Measurements from ENCODE around the gene UBE2V1.
"Not testable (repeated sequence)": the region's sequence is repeated elsewhere in the genome, so short reads cannot be mapped to it uniquely, and the experiment has no call there.

The UBE2V1 gene

GRCh38 chr20:50136822-50137599, 24.1 kb upstream of the UBE2V1 start:
- no peak for DNase-seq

GRCh38 chr20:50135157-50135556, 22.2 kb upstream of the UBE2V1 start:
- DNase-seq = not testable (repeated sequence)

GRCh38 chr20:50133474-50134217, 20.7 kb upstream of the UBE2V1 start:
- DNase-seq = no peak

GRCh38 chr20:50133041-50133440, 20.1 kb upstream of the UBE2V1 start:
- no peak for DNase-seq

GRCh38 chr20:50130995-50131394, 18.0 kb upstream of the UBE2V1 start:
- DNase-seq = no peak

GRCh38 chr20:50130356-50130723, 17.4 kb upstream of the UBE2V1 start:
- no peak for DNase-seq

- no peak for DNase-seq
These were observed 16.9 kb upstream of the UBE2V1 start for GRCh38 chr20:50129662-50130355.

- DNase-seq = no peak
These were observed 15.6 kb upstream of the UBE2V1 start for GRCh38 chr20:50128520-50128905.

- no peak for DNase-seq
These were observed 14.9 kb upstream of the UBE2V1 start for GRCh38 chr20:50127587-50128519.

GRCh38 chr20:50126662-50127061, 13.7 kb upstream of the UBE2V1 start:
- no peak for DNase-seq

- DNase-seq = no peak
These were observed 12.3 kb upstream of the UBE2V1 start for GRCh38 chr20:50125279-50125678.

GRCh38 chr20:50124496-50124895, 11.5 kb upstream of the UBE2V1 start:
- no peak for DNase-seq

- no peak for DNase-seq
These were observed 10.5 kb upstream of the UBE2V1 start for GRCh38 chr20:50123418-50123817.

GRCh38 chr20:50122763-50123162, 9.8 kb upstream of the UBE2V1 start:
- DNase-seq = no peak

- no peak for DNase-seq
These were observed 8.9 kb upstream of the UBE2V1 start for GRCh38 chr20:50121858-50122271.

- peak; percentile 65 to 76 for DNase-seq
These were observed 8.2 kb upstream of the UBE2V1 start for GRCh38 chr20:50120935-50121693.

- no peak for DNase-seq
These were observed 5.3 kb upstream of the UBE2V1 start for GRCh38 chr20:50118203-50118602.

- DNase-seq = no peak
These were observed 3.5 kb upstream of the UBE2V1 start for GRCh38 chr20:50116368-50116999.

- peak; percentile 90 to 92 for DNase-seq
These were observed 2.8 kb upstream of the UBE2V1 start for GRCh38 chr20:50115591-50116367.

- no peak for DNase-seq
These were observed 2.1 kb upstream of the UBE2V1 start for GRCh38 chr20:50115041-50115512.

Data from CD4-positive, alpha-beta T cell treated with Interferon alpha-2 for 1 hour (primary cell).